ENCODE measurements around the gene SMIM43. TPM values are rescaled to one million over a fixed set of nuclear protein-coding genes. Genes with fewer than 3 reads are reported as not detected.

SMIM43 gene
- total RNA-seq, 1 experiment from 2014 or later: not detected

DNA sequence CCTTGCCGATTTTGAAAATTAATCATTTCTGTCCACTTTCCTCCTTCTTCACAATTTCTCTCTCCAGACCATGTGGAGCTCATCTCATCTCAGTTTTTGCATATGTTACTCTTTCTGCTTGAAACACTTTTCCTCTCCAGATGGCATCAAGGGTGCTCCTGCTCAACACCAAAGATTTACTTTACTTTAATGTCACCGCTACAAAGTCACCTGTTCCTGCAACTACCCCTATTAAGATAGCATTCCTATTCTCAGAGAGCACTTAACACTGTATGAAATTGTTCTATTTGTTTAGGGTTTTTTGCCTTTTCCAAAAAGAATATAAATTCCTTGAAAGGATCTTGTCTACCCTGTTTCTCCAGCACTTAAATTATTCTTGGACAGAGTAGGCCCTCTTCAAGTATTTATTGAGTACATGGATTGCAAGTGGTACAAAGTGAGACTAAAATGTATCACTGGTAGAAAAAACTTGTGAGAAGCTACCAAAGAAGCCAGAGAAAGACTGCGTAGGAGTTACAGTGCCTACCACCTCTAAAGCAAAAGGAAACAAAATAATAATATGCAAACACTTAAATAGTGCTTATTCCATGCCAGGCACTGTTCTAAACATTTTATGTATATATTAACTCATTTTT, 35.0 kb upstream of the SMIM43 start:
- no peak overlapping the region for H3K4me2 ChIP-seq (ENCODE audit: low read length)
- intact Hi-C loops (cut with micrococcal nuclease): loop anchor here (2.0 kb wide), 1 partner anchor 71 kb away; no protein-coding TSS in a partner anchor
- POLR2A ChIA-PET (ENCODE audit: unreplicated experiment): no interaction called here
- no peaks in the 10 kb centered on the region for H3K27me3 ChIP-seq (ENCODE audit: low read length)
- peaks cover 22% of the 10 kb centered on the region for H3K79me2 ChIP-seq (ENCODE audit: low read length)
- no peak overlapping the region; the same call in 1 of the 2 replicates for H2AFZ ChIP-seq (ENCODE audit: low read length)
- peaks cover 7% of the 10 kb centered on the region; the same call in 1 of the 2 replicates for H3K36me3 ChIP-seq (ENCODE audit: low read depth, low read length)
- no peak overlapping the region for H3K27ac ChIP-seq (ENCODE audit: low read length)
- no peaks in the 10 kb centered on the region for H3K9me2 ChIP-seq (replicated peaks; ENCODE audit: low read length)
- TF ChIP-seq, protein P1, sequence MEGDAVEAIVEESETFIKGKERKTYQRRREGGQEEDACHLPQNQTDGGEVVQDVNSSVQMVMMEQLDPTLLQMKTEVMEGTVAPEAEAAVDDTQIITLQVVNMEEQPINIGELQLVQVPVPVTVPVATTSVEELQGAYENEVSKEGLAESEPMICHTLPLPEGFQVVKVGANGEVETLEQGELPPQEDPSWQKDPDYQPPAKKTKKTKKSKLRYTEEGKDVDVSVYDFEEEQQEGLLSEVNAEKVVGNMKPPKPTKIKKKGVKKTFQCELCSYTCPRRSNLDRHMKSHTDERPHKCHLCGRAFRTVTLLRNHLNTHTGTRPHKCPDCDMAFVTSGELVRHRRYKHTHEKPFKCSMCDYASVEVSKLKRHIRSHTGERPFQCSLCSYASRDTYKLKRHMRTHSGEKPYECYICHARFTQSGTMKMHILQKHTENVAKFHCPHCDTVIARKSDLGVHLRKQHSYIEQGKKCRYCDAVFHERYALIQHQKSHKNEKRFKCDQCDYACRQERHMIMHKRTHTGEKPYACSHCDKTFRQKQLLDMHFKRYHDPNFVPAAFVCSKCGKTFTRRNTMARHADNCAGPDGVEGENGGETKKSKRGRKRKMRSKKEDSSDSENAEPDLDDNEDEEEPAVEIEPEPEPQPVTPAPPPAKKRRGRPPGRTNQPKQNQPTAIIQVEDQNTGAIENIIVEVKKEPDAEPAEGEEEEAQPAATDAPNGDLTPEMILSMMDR (conservative IDR thresholded peaks at IDR 0.05; ENCODE audit: low read depth, low read length): no peak
- TF ChIP-seq EZH2 (IDR thresholded peaks at IDR 0.05; ENCODE audit: low read length, unreplicated experiment) (no peak), EZH2phosphoT487 (IDR thresholded peaks at IDR 0.05; ENCODE audit: borderline replicate concordance, low read length) (no peak)
- H3K4me1 ChIP-seq (ENCODE audit: insufficient read depth, low read length): peaks cover 19% of the 10 kb centered on the region
- DNase-seq: no peak
- no peaks in the 10 kb centered on the region for H3F3A ChIP-seq (ENCODE audit: low read length, unreplicated experiment)
- no peak overlapping the region for H3K4me3 ChIP-seq (ENCODE audit: low read length)
- no TSS peak for BruUV-seq (replicated peaks)
- H3K9me3 ChIP-seq (ENCODE audit: low read length): no peaks in the 10 kb centered on the region
- ATAC-seq: no peak
- no peak overlapping the region for H3K9ac ChIP-seq (ENCODE audit: low read length)
- no peaks in the 10 kb centered on the region for H4K20me1 ChIP-seq (ENCODE audit: low read length)
- CTCF ChIA-PET: no interaction called here

DNA sequence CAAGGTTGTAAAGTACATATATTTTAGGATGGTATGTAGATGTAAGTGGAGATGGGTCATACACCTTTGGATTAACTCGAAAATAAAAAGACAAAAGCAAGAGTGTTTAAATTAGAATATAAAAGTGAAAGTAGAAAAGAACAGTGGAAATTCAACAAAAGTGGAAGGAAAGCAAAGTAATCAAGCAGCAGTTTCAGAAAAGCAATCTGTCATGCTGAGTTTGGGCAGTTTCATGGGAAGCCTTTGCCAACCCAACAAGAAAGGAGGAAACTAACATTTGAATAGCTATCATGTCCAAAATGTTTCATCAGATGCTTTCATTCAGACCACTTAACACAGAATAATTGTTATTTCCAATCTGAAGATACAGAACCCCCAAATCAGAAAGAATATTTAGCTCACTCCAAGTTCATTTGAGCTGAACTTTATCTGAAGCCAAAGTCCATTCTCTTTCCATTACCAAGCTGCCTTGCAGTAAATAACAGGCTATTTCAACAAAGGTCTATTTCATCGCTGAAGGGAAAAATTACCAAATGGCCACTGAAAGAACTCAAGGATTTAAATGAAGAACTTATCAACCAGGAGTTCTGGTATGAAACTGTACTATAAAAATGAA, 34.4 kb upstream of the SMIM43 start:
- no peak overlapping the region for H3K27ac ChIP-seq (ENCODE audit: low read length)
- H3F3A ChIP-seq (ENCODE audit: low read length, unreplicated experiment): no peaks in the 10 kb centered on the region
- H2AFZ ChIP-seq (ENCODE audit: low read length): peak overlapping the region; percentile 45; the same call in 1 of the 2 replicates
- intact Hi-C loops (cut with micrococcal nuclease): no loop called here
- no peak overlapping the region for H3K4me2 ChIP-seq (ENCODE audit: low read length)
- ATAC-seq: no peak
- POLR2A ChIA-PET (ENCODE audit: unreplicated experiment): no interaction called here
- BruUV-seq (replicated peaks): no TSS peak
- no peaks in the 10 kb centered on the region for H3K27me3 ChIP-seq (ENCODE audit: low read length)
- H3K79me2 ChIP-seq (ENCODE audit: low read length): peaks cover 22% of the 10 kb centered on the region
- TF ChIP-seq EZH2phosphoT487 (IDR thresholded peaks at IDR 0.05; ENCODE audit: borderline replicate concordance, low read length) (no peak), EZH2 (IDR thresholded peaks at IDR 0.05; ENCODE audit: low read length, unreplicated experiment) (no peak)
- TF ChIP-seq, protein P1 (conservative IDR thresholded peaks at IDR 0.05; ENCODE audit: low read depth, low read length): no peak
- H3K4me1 ChIP-seq (ENCODE audit: insufficient read depth, low read length): peaks cover 19% of the 10 kb centered on the region
- H4K20me1 ChIP-seq (ENCODE audit: low read length): no peaks in the 10 kb centered on the region
- H3K9me2 ChIP-seq (replicated peaks; ENCODE audit: low read length): no peaks in the 10 kb centered on the region
- CTCF ChIA-PET: no interaction called here
- no peaks in the 10 kb centered on the region for H3K9me3 ChIP-seq (ENCODE audit: low read length)
- no peak for DNase-seq
- H3K9ac ChIP-seq (ENCODE audit: low read length): no peak overlapping the region
- H3K36me3 ChIP-seq (ENCODE audit: low read depth, low read length): peaks cover 6% of the 10 kb centered on the region; the same call in 1 of the 2 replicates
- no peak overlapping the region for H3K4me3 ChIP-seq (ENCODE audit: low read length)

DNA sequence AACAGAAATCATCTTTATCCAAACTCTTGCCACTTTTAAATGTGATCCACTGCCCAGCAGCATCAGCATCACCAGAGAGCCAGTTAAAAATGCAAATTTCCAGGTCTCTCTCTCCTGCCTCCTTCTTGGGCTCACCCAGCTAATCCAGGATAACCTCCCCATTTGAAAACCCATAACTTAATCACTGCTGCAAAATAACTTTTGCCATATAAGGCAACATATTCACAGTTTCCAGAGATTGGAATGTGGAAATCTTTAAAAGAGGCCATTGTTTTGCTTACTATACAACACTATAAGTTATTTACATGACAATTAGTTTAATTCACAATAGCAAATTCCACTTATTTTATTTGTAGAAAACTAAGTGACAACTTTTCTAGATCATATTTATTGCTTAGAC, 31.3 kb upstream of the SMIM43 start:
- BruUV-seq (replicated peaks): no TSS peak
- H3F3A ChIP-seq (ENCODE audit: low read length, unreplicated experiment): no peaks in the 10 kb centered on the region
- H2AFZ ChIP-seq (ENCODE audit: low read length): no peak overlapping the region
- peaks cover 5% of the 10 kb centered on the region; the same call in 1 of the 2 replicates for H3K4me1 ChIP-seq (ENCODE audit: insufficient read depth, low read length)
- no peaks in the 10 kb centered on the region for H3K27me3 ChIP-seq (ENCODE audit: low read length)
- H3K4me2 ChIP-seq (ENCODE audit: low read length): no peak overlapping the region
- CTCF ChIA-PET: no interaction called here
- POLR2A ChIA-PET (ENCODE audit: unreplicated experiment): no interaction called here
- no peak overlapping the region for H3K27ac ChIP-seq (ENCODE audit: low read length)
- no peaks in the 10 kb centered on the region for H3K9me3 ChIP-seq (ENCODE audit: low read length)
- H3K9me2 ChIP-seq (replicated peaks; ENCODE audit: low read length): no peaks in the 10 kb centered on the region
- H3K36me3 ChIP-seq (ENCODE audit: low read depth, low read length): no peaks in the 10 kb centered on the region
- TF ChIP-seq, protein P1 (conservative IDR thresholded peaks at IDR 0.05; ENCODE audit: low read depth, low read length): no peak
- no peak for TF ChIP-seq EZH2 (IDR thresholded peaks at IDR 0.05; ENCODE audit: low read length, unreplicated experiment)
- TF ChIP-seq EZH2phosphoT487 (IDR thresholded peaks at IDR 0.05; ENCODE audit: borderline replicate concordance, low read length): no peak
- H4K20me1 ChIP-seq (ENCODE audit: low read length): no peaks in the 10 kb centered on the region
- H3K9ac ChIP-seq (ENCODE audit: low read length): no peak overlapping the region
- ATAC-seq (no peak), DNase-seq (no peak)
- H3K4me3 ChIP-seq (ENCODE audit: low read length): no peak overlapping the region
- intact Hi-C loops (cut with micrococcal nuclease): no loop called here
- peaks cover 1% of the 10 kb centered on the region for H3K79me2 ChIP-seq (ENCODE audit: low read length)

Measured in PC-3 (cell line).